Right hindlimb (tissue), 1 donor: ENCODE measurements around the gene TRAPPC2.
"Not testable (repeated sequence)": the region's sequence is repeated elsewhere in the genome, so short reads cannot be mapped to it uniquely, and the experiment has no call there.

Experiments
- DNase-seq: peaks from one replicate; pipeline ENCODE4 v3.0.0-alpha.2; 2018

The TRAPPC2 gene

GRCh38 chrX:13742397-13743176, 8.2 kb upstream of the TRAPPC2 start:
- DNase-seq = no peak

GRCh38 chrX:13741695-13742094, 7.3 kb upstream of the TRAPPC2 start:
- no peak for DNase-seq

GRCh38 chrX:13733506-13733905, 914 bp downstream of the TRAPPC2 start:
- no peak for DNase-seq

GRCh38 chrX:13732246-13733067, 2.0 kb downstream of the TRAPPC2 start:
- DNase-seq = peak; percentile 35

GRCh38 chrX:13730523-13730922, 3.9 kb downstream of the TRAPPC2 start:
- not testable (repeated sequence) for DNase-seq

GRCh38 chrX:13726583-13726982, 7.8 kb downstream of the TRAPPC2 start:
- not testable (repeated sequence) for DNase-seq

GRCh38 chrX:13724878-13725277, 9.5 kb downstream of the TRAPPC2 start:
- DNase-seq = not testable (repeated sequence)

GRCh38 chrX:13721819-13722519, 12.5 kb downstream of the TRAPPC2 start:
- DNase-seq = no peak

GRCh38 chrX:13721371-13721770, 13.0 kb downstream of the TRAPPC2 start:
- DNase-seq = no peak

- no peak for DNase-seq
These were observed 15.1 kb downstream of the TRAPPC2 start for GRCh38 chrX:13719192-13719856.

- peak; percentile 68 for DNase-seq
These were observed 16.5 kb downstream of the TRAPPC2 start for GRCh38 chrX:13717700-13718472.

- no peak for DNase-seq
These were observed 17.5 kb downstream of the TRAPPC2 start for GRCh38 chrX:13716905-13717304.

GRCh38 chrX:13716455-13716854, 18.0 kb downstream of the TRAPPC2 start:
- DNase-seq = no peak

- DNase-seq = no peak
These were observed 23.3 kb downstream of the TRAPPC2 start for GRCh38 chrX:13711141-13711540.

GRCh38 chrX:13703589-13703988, 30.8 kb downstream of the TRAPPC2 start:
- DNase-seq = no peak

GRCh38 chrX:13703135-13703534, 31.3 kb downstream of the TRAPPC2 start:
- no peak for DNase-seq

- DNase-seq = no peak
These were observed 32.2 kb downstream of the TRAPPC2 start for GRCh38 chrX:13702111-13702789.

GRCh38 chrX:13700380-13700779, 34.0 kb downstream of the TRAPPC2 start:
- no peak for DNase-seq

GRCh38 chrX:13699183-13699826, 35.1 kb downstream of the TRAPPC2 start:
- DNase-seq = no peak

GRCh38 chrX:13698432-13698831, 36.0 kb downstream of the TRAPPC2 start:
- no peak for DNase-seq

- DNase-seq = no peak
These were observed 36.4 kb downstream of the TRAPPC2 start for GRCh38 chrX:13697976-13698375.
